Hematopoietic multipotent progenitor cell treated with erythropoietin and hydrocortisone succinate and interleukin-3 and kit ligand, for 6 days (in vitro differentiated cells): ENCODE measurements around the gene TUBA1A.
A peak's percentile ranks its signal among the peaks of the same experiment; 100 is the strongest.
"Not testable (repeated sequence)": the region's sequence is repeated elsewhere in the genome, so short reads cannot be mapped to it uniquely, and the experiment has no call there.

ENCODE experiments used
- DNase-seq: peaks from one replicate; pipeline ENCODE4 v3.0.0-alpha.2; 2015

TUBA1A gene

DNA sequence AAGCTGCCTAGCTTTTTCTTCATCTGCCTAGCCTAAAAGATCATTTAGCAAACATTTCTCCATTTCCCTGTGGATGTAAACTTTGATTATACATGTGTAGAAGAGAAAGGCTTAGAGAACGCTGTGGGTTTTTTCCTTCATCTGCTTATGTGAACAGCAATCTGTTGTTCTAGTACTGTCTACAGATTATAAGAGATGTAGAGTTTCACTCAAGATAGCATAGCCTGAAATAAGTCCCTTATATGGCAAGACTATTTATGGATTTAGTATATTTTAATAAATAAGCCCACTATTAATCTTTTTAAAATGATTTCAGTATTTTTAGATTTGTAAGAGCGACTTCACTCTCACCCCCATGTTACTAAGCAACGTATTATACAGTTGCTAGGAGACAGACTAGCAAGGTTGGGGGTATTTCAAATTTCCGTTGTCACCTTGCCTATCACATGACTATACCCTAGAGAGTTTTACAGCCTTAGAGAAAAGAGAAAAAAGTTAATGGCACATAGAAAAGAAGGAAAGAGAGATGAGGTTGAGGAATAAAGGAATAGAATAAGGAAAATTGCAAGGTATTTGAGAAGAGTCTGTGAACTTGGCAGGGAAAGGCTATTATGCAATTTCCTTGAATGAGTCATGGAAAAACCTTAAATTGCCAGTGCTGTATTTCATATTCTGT is 12.2 kb upstream of the TUBA1A start:
- peak; percentile 63 for DNase-seq

DNA sequence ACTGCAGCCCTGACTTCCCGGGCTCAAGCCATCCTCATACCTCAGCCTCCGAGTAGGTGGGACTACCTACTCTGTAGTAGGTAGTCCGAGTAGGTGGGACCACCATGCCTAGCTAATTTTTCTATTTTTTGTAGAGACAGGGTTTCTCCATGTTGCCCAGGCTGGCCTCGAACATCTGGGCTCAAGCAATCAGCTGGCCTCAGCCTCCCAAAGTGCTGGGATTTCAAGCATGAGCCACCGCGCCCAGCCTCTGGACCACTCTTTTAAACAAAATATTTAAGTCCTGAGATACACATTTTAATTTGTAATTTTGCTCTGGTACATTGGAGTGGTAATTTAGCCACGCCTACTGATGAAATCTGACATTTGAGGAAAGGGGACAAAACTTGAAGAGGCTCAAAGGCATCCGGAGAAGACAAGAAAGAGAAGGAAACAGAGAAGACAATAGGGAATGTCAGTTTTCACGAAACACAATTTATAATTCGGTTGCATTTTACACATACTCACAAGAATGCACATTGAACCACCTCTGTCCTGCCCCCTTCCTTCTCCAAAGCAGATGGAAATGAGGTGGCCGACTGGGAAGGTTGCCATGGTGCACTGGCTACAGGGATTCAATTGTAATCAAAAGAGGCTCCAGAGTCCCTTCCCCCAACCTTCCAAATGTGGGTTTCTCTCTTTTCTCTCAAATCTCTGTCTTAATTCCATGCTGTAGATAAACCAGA is 9.7 kb upstream of the TUBA1A start:
- DNase-seq: no peak

- no peak for DNase-seq
Measured at GRCh38 chr12:49197256-49197655, 8.4 kb upstream of the TUBA1A start.

DNA sequence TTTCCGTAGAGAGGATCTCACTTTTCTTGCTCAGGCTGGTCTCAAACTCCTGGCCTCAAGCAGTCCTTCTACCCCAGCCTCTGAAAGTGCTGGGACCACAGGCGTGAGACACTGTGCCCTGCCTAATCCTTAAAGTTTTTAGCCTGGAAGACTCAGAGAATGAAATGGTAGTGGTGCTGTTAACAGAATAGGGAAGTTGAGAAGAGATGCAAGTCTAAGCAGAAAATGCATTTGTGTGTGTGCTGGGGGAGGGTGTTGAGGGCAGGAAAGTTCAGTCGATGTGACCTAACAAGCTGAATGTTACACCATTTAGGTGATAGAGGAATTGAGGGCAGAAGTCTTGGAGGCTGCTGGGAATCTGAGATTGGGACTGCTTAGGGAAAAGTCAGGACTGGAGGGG is 6.9 kb upstream of the TUBA1A start:
- peak; percentile 42 for DNase-seq

DNA sequence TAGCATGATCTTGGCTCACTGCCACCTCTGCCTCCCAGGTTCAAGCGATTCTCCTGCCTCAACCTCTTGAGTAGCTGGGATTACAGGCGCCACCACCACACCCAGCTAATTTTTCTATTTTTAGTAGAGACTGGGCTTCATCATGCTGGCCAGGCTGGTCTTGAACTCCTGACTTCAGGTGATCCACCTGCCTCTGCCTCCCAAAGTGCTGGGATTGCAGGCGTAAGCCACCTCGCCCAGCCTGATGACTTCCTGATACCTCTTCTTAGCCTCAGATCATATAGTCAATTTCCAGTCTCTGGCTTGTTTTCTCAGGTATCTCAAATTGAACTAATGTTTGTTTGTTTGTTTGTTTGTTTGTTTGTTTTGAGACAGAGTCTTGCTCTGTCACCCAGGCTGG is 4.9 kb upstream of the TUBA1A start:
- not testable (repeated sequence) for DNase-seq

GRCh38 chr12:49191498-49191897 is 2.6 kb upstream of the TUBA1A start:
- DNase-seq: not testable (repeated sequence)

GRCh38 chr12:49190974-49191373 is 2.1 kb upstream of the TUBA1A start:
- DNase-seq: no peak

DNA sequence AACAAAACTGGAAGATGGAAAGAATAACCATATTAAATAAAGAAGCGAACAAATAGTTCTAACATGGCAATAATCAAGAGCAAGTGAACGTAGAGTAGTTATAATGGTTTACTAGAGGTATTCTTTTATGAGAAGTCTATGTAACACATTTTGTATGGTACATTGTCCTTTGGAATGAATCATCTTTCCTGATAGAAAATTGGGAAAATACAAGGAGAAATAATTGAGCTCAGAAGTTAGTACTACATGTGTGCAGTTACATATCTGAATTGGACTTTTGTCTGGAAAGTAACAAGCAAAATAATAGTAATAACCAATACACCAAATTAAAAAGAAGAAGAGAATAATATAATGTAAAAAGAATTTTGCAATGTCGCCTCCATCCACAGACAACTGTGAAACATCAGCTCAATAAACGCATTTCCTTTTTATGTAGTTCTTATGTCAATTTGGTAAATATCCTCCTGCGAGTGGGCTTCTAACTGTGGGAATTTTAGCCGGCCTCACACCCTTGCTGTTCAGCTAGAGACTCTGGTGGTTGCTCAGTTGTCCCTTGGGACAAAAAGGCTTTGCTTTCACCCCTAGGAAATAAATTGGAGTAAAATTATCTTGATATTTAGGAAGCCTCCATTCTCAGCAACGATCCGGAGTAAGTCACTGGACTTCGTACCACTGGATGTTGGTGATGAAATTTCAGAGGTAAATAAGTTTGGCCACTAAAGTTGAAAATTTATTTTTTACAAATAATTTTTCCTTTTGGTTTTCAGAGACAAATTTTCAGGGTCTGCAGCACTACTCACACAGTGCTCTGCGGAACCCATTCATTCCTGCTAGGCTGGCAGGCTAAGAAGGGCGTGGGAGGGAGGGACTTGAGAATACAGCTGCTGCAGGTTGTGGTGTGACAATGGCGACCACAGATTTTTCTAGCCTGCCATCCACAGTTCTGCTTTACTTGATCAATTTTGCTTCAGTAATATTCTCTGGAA is 1.1 kb upstream of the TUBA1A start:
- no peak for DNase-seq

- peak; percentile 90 for DNase-seq
Measured at GRCh38 chr12:49188201-49188915, 522 bp downstream of the TUBA1A start.

GRCh38 chr12:49187184-49187583 is 1.7 kb downstream of the TUBA1A start:
- peak; percentile 15 for DNase-seq

DNA sequence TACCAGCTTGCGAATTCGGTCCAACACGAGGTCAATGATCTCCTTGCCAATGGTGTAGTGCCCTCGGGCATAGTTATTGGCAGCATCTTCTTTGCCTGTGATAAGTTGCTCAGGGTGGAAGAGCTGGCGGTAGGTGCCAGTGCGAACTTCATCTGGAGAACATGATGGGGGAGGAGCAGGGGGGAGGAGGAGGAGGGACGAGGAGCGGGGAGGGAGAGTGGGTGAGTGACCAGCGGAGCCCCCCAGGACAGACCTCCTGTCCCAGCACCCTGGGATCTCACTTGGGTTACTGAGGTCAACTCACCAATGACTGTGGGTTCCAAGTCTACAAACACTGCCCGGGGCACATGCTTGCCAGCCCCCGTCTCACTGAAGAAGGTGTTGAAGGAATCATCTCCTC is 2.6 kb downstream of the TUBA1A start:
- not testable (repeated sequence) for DNase-seq

GRCh38 chr12:49184697-49185096 is 4.2 kb downstream of the TUBA1A start:
- not testable (repeated sequence) for DNase-seq

DNA sequence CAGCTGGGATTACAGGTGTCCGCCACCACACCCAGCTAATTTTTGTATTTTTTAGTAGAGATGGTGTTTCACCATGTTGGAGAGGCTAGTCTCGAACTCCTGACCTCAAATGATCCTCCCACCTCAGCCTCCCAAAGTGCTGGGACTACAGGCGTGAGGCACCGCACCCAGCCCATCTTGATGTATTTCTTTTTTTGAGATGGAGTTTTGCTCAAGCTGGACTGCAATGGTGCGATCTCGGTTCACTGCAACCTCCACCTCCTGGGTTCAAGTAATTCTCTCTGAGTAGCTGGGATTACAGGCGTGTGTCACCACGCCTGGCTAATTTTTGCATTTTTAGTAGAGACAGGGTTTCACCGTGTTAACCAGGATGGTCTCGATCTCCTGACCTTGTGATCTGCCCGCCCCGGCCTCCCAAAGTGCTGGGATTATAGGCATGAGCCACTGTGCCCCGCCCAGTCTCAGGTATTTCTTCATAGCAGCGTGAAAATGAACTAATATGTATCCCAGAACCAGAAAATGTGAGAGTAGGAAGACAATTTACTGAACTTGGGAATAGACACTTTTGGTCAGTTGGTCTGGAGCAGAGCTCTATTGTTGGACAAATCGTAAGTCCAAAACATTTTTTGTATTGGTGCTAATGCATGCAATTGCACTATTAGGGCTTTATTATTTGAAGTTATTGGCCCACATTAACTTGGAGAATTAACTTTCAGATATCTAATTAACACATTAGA is 5.5 kb downstream of the TUBA1A start:
- DNase-seq: not testable (repeated sequence)

DNA sequence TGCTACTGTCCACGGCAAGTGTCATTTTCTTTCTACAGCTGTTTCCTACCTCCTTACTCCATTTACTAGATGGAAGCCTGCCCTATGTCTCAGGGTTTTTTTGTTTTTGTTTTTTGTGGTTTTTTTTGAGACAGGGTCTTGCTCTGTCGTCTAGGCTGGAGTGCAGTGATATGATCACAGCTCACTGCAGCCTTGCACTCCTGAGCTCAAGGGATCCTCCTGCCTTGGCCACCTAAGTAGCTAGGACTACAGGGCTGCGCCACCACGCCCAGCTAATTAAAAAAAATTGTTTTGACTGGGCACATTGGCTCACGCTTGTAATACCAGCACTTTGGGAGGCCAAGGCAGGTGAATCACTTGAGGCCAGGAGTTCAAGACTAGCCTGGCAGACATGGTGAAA is 14.7 kb downstream of the TUBA1A start:
- DNase-seq: no peak

GRCh38 chr12:49170924-49171323 is 18.0 kb downstream of the TUBA1A start:
- no peak for DNase-seq

DNA sequence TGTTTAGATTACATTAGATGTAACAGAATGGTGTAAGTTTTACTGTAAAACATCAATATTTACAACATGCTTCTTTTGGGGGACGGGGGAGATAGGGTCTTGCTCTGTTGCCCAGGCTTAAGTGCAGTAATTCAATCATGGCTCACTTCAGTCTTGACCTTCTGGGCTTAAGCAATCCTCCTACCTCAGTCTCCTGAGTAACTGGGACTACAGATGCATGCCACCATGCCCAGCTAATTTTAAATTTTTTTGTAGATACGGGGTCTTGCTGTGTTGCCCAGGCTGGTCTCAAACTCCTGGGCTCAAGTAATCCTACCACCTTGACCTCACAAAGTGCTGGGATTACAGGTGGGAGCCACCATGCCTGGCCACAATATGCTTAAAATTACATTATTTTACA is 23.8 kb downstream of the TUBA1A start:
- DNase-seq: no peak

DNA sequence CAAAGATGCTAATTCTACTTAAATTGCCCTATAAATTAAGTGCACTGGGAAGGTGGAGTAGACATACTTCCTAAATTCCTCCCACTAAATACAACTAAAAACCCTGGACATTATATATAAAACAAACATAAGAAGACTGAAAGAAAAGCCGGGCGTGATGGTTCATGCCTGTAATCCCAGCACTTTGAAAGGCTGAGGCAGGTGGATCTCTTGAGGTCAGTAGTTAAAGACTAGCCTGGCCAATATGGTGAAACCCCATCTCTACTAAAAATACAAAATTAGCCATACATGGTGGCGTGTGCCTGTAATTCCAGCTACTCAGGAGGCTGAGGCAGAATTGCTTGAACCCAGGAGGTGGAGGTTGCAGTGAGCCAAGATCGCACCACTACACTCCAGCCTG is 27.0 kb downstream of the TUBA1A start:
- not testable (repeated sequence) for DNase-seq

DNA sequence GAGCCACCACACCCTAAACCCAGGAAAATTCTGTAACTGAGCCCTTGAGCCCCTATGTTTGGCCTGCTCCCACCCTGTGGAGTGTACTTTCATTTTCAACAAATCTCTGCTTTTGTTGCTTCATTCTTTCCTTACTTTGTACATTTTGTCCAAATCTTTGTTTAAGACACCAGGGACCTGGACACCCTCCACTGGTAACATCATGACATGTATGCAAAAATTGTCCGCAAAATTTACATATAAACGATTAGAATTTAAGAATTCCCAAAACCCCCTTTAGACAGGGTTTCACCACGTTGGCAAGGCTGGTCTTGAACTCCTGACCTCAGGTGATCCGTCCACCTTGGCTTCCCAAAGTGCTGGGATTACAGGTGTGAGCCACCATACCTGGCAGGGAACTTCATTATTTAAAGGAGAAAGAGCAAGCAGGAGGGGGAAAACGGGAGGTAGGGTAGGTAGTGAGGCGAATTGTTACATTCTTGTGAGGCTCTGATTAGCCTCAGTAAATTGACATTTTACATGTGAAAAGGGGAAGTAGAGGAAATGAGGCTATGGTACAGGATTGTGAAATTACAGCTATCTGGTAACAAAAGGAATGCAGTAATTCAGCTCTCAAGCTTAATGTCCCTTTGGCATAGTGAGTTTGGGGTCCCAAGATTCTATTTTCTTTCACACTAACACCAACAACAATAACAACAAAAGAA is 27.6 kb downstream of the TUBA1A start:
- peak; percentile 61 for DNase-seq

DNA sequence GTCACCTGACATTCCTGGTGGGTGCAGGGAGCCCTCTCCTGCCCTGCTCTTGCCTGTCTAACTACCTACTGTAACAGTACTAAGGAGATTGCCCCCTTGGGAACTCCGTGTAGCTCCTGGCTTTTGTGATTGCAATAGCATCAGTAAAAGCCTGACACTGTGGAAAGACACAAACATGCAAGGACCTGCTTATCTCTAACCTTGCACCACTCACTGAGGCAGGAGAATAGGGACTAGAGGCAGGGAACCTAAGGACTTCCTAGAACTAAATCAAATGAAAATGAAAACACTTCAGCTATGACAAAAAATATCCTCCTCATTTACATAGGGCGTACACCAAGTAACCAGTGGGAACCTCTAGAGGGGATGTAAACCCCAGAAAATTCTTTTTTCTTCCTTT is 28.5 kb downstream of the TUBA1A start:
- peak; percentile 30 for DNase-seq

GRCh38 chr12:49154221-49154620 is 34.7 kb downstream of the TUBA1A start:
- no peak for DNase-seq

DNA sequence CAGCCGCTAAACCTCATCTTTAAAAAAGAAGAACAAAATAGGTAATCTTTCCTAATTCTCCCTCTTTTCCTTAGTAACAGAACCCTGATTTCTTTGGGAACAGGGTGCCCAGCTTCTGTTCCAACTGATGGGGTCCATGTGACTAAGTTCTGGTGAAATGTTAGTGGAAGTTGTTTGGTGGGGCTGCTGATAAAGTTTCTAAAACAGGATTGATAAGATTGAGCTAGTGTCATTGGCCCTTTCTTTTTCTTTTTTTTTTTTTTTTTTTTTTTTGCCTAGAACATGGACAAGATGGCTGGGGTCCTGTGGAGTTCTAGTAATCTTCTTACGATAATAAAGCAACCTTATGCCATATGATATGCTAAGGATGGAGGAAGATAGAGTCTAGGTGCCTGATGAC is 41.5 kb downstream of the TUBA1A start:
- no peak for DNase-seq
